Right lobe of liver (tissue), 4 donors: ENCODE results near the gene CDHR3.

Experiments used
- CTCF ChIP-seq, 4 donors: fragments of 200-600 bp in 3 of 4; fragments of 450-650 bp in 1 of 4; IDR thresholded peaks; one replicate each; pipeline versions ENCODE4 v1.5.1 to v1.8.0; 2016 to 2022; ENCODE audit warnings: antibody characterized with exemption in 4 of 4, mild to moderate bottlenecking in 2 of 4
- POLR2A ChIP-seq: fragments of 450-650 bp; IDR thresholded peaks from one replicate; pipeline ENCODE4 v1.6.1; 2017; ENCODE audit warnings: antibody characterized with exemption, mild to moderate bottlenecking
- donor health status: DM: no; HTN: no; CAD: no.
- donor health status: DM: no; HTN: no; CAD: no.
- donor health status: DM: no; HTN: yes; CAD: no.

- TF ChIP-seq CTCF (IDR thresholded peaks at IDR 0.05) = no peak
- no peak for TF ChIP-seq POLR2A
These were observed 85.6 kb downstream of the CDHR3 start for GRCh38 chr7:106048706-106049020.
